GM23338 (cell line): ENCODE results near the gene BCAS3. TPM values are rescaled to one million over a fixed set of nuclear protein-coding genes. Genes with fewer than 3 reads are reported as not detected.
A peak's percentile ranks its signal among the peaks of the same experiment; 100 is the strongest.

ENCODE experiments used
- ATAC-seq: fragments of 200-7000 bp; cut with Tn5 transposase; 3 replicates; pipeline ENCODE4 v1.9.1; 2020
- DNase-seq: peaks from one replicate; pipeline ENCODE4 v3.0.0-alpha.2; 2015; ENCODE audit warnings: low spot score
- H2AFZ ChIP-seq: fragments of 200-600 bp; sonication (generic); 2 replicates; pipeline ENCODE4 v1.8.0; 2016; ENCODE audit warnings: antibody characterized with exemption, mild to moderate bottlenecking, moderate library complexity
- H3F3A ChIP-seq: fragments of 200-600 bp; sonication (generic); replicated peaks from 2 replicates; pipeline ENCODE4 v1.8.0; 2017; ENCODE audit warnings: antibody characterized with exemption, mixed run types, low read depth
- H3K27ac ChIP-seq: fragments of 200-600 bp; sonication (generic); 2 replicates; pipeline ENCODE4 v1.6.1; 2016; ENCODE audit warnings: low read depth
- H3K27me3 ChIP-seq: fragments of 200-600 bp; sonication (generic); 2 replicates; pipeline ENCODE4 v1.8.0; 2016; ENCODE audit warnings: mild to moderate bottlenecking, mixed run types, moderate library complexity; ENCODE audit not compliant: insufficient read depth
- H3K36me3 ChIP-seq: fragments of 200-600 bp; sonication (generic); 2 replicates; pipeline ENCODE4 v1.8.0; 2016; ENCODE audit warnings: mild to moderate bottlenecking; ENCODE audit not compliant: insufficient read depth
- H3K4me1 ChIP-seq: fragments of 200-600 bp; sonication (generic); 2 replicates; pipeline ENCODE4 v1.8.0; 2016; ENCODE audit warnings: mild to moderate bottlenecking, moderate library complexity; ENCODE audit not compliant: insufficient read depth
- H3K4me2 ChIP-seq: fragments of 200-600 bp; sonication (generic); 2 replicates; pipeline ENCODE4 v1.7.1; 2017; ENCODE audit warnings: mixed run types
- H3K4me3 ChIP-seq: fragments of 200-600 bp; sonication (generic); 2 replicates; pipeline ENCODE4 v1.6.1; 2016; ENCODE audit warnings: mixed run types
- H3K79me2 ChIP-seq: fragments of 200-600 bp; sonication (generic); replicated peaks from 2 replicates; pipeline ENCODE4 v1.8.0; 2017; ENCODE audit warnings: mild to moderate bottlenecking; ENCODE audit not compliant: insufficient read depth
- H3K9me2 ChIP-seq: fragments of 200-600 bp; sonication (generic); 2 replicates; pipeline ENCODE4 v1.8.0; 2017; ENCODE audit not compliant: insufficient read depth
- H4K20me1 ChIP-seq: fragments of 200-600 bp; sonication (generic); replicated peaks from 2 replicates; pipeline ENCODE4 v1.8.0; 2017; ENCODE audit warnings: mild to moderate bottlenecking; ENCODE audit not compliant: insufficient read depth
- H3K27ac Mint-ChIP-seq: 2 replicates; pipeline ENCODE4 v1.8.0; 2020; ENCODE audit warnings: inconsistent platforms, mild to moderate bottlenecking, moderate library complexity, mixed read lengths
- H3K27me3 Mint-ChIP-seq: 3 replicates; pipeline ENCODE4 v1.8.0; 2022; ENCODE audit warnings: low read depth, mild to moderate bottlenecking, moderate library complexity, mixed read lengths, inconsistent platforms; ENCODE audit not compliant: insufficient read depth, poor library complexity
- H3K36me3 Mint-ChIP-seq: 3 replicates; pipeline ENCODE4 v1.8.0; 2021; ENCODE audit warnings: low read depth, mild to moderate bottlenecking, inconsistent platforms, moderate library complexity, mixed read lengths
- H3K4me1 Mint-ChIP-seq: 3 replicates; pipeline ENCODE4 v1.8.0; 2020; ENCODE audit warnings: mild to moderate bottlenecking, inconsistent platforms, mixed read lengths
- H3K4me3 Mint-ChIP-seq: 3 replicates; pipeline ENCODE4 v1.8.0; 2021; ENCODE audit warnings: moderate library complexity, mild to moderate bottlenecking, inconsistent platforms, mixed read lengths
- H3K9me3 Mint-ChIP-seq: 3 replicates; pipeline ENCODE4 v1.8.0; 2020; ENCODE audit warnings: moderate library complexity, mild to moderate bottlenecking, inconsistent platforms, mixed read lengths
- CREB1 ChIP-seq: fragments of 250-450 bp; sonication (Bioruptor Pico); IDR thresholded peaks from 2 replicates; pipeline ENCODE4 v1.5.0; 2020; ENCODE audit warnings: low read depth, mild to moderate bottlenecking, moderate library complexity
- EZH2 ChIP-seq: fragments of 200-600 bp; sonication (generic); IDR thresholded peaks from one replicate; pipeline ENCODE4 v1.8.0; 2017; ENCODE audit warnings: antibody characterized with exemption, mild to moderate bottlenecking, low read depth; ENCODE audit not compliant: unreplicated experiment
- EZH2phosphoT487 ChIP-seq: fragments of 200-600 bp; sonication (generic); IDR thresholded peaks from one replicate; pipeline ENCODE4 v1.8.1; 2018; ENCODE audit warnings: antibody characterized with exemption; ENCODE audit not compliant: unreplicated experiment
- JUNB ChIP-seq: IDR thresholded peaks from one replicate; pipeline ENCODE4 v1.6.1; 2016; ENCODE audit warnings: antibody characterized with exemption; ENCODE audit not compliant: unreplicated experiment
- POLR2AphosphoS5 ChIP-seq: IDR thresholded peaks from 2 replicates; pipeline ENCODE4 v1.6.1; 2016; ENCODE audit warnings: antibody characterized with exemption, low read depth
- STAT1 ChIP-seq: IDR thresholded peaks from one replicate; pipeline ENCODE4 v1.6.1; 2016; ENCODE audit warnings: antibody characterized with exemption; ENCODE audit not compliant: unreplicated experiment
- ZNF114 ChIP-seq: fragments of 250-450 bp; sonication (Bioruptor Pico); IDR thresholded peaks from 2 replicates; pipeline ENCODE4 v1.5.0; 2020; ENCODE audit warnings: mild to moderate bottlenecking, moderate library complexity
- polyA plus RNA-seq: library from polyadenylated mRNA; unstranded; fragments of >200 nt; fragmentation: Nextera tagmentation; extraction: Ambion mirVana; gene quantifications from 2 replicates; pipeline ENCODE4 v1.2.1, GENCODE V29; 2016
- total RNA-seq: library from RNA; depleted of rRNA; stranded (reverse); fragments of >200 nt; shearing (Covaris generic); gene quantifications from 2 replicates; pipeline ENCODE4 v1.2.3, GENCODE V29; 2014
- TF ChIP-seq, protein P1 (sequence below): IDR thresholded peaks from 2 replicates; pipeline ENCODE4 v1.6.1; 2016; ENCODE audit warnings: antibody characterized with exemption
- TF ChIP-seq, protein P2 (sequence below), 2 experiments: fragments of 200-600 bp in 1 of 2; sonication (generic) in 1 of 2; conservative IDR thresholded peaks; 2 replicates each; pipeline versions ENCODE4 v1.5.1 to v1.6.1; 2016 to 2017; ENCODE audit warnings: antibody characterized with exemption in 2 of 2, low read depth in 2 of 2, mild to moderate bottlenecking in 2 of 2, moderate library complexity in 1 of 2
- TF ChIP-seq, protein P3 (sequence below): IDR thresholded peaks from one replicate; pipeline ENCODE4 v1.6.1; 2018; ENCODE audit warnings: antibody characterized with exemption; ENCODE audit not compliant: unreplicated experiment

The BCAS3 gene
- total and polyA plus RNA-seq, 2 experiments from 2014 or later, result 8.2 to 28.0 TPM

DNA sequence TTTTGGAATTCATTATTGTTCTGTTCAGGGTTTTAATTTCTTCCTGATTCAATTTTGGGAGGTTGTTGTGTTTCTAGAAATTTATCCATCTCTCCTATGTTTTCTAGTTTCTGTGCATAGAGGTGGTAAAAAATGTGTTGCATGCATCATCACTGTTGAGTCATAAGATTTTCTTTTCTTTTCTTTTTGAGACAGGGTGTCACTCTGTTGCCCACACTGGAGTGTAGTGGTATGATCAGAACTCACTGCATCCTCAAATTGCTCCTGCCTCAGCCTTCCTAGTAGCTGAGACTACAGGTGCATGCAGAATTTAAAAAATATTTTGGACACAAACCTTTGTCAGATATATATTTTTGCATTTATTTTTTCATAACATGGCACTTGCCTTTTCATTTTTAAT lies 184.8 kb downstream of the BCAS3 start:
- Mint-ChIP-seq H3K9me3 (no peaks in the 10 kb centered on the region), H3K4me3 (no peak overlapping the region), H3K27ac (no peak overlapping the region), H3K36me3 (no peaks in the 10 kb centered on the region), H3K27me3 (peaks cover 3% of the 10 kb centered on the region), H3K4me1 (no peaks in the 10 kb centered on the region)
- H3K4me3 ChIP-seq, result no peak overlapping the region
- no peaks in the 10 kb centered on the region for H4K20me1 ChIP-seq
- DNase-seq, result no peak
- H3K4me2 ChIP-seq, result no peak overlapping the region
- no peaks in the 10 kb centered on the region for H3K79me2 ChIP-seq
- H3F3A ChIP-seq, result no peaks in the 10 kb centered on the region
- H3K27ac ChIP-seq, result no peak overlapping the region
- H3K4me1 ChIP-seq, result no peaks in the 10 kb centered on the region
- TF ChIP-seq, protein P1, sequence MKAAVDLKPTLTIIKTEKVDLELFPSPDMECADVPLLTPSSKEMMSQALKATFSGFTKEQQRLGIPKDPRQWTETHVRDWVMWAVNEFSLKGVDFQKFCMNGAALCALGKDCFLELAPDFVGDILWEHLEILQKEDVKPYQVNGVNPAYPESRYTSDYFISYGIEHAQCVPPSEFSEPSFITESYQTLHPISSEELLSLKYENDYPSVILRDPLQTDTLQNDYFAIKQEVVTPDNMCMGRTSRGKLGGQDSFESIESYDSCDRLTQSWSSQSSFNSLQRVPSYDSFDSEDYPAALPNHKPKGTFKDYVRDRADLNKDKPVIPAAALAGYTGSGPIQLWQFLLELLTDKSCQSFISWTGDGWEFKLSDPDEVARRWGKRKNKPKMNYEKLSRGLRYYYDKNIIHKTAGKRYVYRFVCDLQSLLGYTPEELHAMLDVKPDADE, result no peak
- TF ChIP-seq CREB1 (CRISPR knock-in tag) (no peak), EZH2 (no peak), STAT1 (no peak), EZH2phosphoT487 (no peak), POLR2AphosphoS5 (no peak), ZNF114 (CRISPR knock-in tag) (no peak)
- TF ChIP-seq, protein P2, sequence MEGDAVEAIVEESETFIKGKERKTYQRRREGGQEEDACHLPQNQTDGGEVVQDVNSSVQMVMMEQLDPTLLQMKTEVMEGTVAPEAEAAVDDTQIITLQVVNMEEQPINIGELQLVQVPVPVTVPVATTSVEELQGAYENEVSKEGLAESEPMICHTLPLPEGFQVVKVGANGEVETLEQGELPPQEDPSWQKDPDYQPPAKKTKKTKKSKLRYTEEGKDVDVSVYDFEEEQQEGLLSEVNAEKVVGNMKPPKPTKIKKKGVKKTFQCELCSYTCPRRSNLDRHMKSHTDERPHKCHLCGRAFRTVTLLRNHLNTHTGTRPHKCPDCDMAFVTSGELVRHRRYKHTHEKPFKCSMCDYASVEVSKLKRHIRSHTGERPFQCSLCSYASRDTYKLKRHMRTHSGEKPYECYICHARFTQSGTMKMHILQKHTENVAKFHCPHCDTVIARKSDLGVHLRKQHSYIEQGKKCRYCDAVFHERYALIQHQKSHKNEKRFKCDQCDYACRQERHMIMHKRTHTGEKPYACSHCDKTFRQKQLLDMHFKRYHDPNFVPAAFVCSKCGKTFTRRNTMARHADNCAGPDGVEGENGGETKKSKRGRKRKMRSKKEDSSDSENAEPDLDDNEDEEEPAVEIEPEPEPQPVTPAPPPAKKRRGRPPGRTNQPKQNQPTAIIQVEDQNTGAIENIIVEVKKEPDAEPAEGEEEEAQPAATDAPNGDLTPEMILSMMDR (conservative IDR thresholded peaks at IDR 0.05; ENCODE audit: low read depth in 2 of 2), result no peak
- no peak for ATAC-seq
- no peaks in the 10 kb centered on the region for H3K36me3 ChIP-seq
- H3K27me3 ChIP-seq, result no peaks in the 10 kb centered on the region
- H2AFZ ChIP-seq, result no peak overlapping the region
- H3K9me2 ChIP-seq, result no peaks in the 10 kb centered on the region

DNA sequence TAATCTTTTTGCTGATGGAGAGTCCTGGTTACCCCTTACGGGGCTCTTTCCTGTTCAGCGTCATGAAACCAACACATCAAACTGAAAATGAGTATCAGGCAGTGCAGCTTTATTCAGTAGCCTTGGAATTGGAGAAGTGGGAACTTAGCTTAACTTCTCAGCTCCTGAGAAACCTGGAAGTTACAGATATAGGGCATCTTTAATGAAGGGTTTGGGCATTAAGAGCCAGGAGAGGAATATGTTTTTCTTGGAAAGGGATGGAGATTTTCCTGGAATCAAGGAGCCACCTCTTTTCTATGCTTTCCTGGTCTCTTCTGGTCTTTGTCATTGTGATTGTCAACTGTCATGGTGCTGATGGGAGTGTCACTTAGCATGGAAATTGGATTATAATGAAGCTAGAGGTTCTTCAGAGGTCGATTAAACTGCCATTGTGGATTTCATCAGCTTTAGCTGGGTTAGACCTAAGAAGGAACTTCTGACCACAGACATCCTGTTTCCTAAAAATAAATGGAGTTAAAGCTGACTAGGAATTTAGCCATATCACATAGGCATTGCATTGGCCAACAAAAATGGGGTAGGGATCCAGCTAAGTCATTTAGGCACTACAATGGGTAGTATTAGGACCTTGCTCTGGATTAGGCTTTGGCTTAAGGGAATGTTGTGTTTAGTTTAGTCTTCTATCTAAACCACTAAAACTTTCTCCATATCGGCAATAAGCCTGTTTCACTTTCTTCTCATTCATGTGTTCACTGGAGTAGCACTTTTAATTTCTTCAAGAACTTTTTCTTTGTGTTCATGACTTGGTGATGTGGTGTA lies 186.4 kb downstream of the BCAS3 start:
- Mint-ChIP-seq H3K4me1 (no peaks in the 10 kb centered on the region), H3K27me3 (peaks cover 3% of the 10 kb centered on the region), H3K9me3 (no peaks in the 10 kb centered on the region), H3K27ac (peak overlapping the region; percentile 14; the same call in 1 of the 2 replicates), H3K4me3 (no peak overlapping the region), H3K36me3 (no peaks in the 10 kb centered on the region)
- Histone ChIP-seq H3K4me2 (no peak overlapping the region), H4K20me1 (no peaks in the 10 kb centered on the region), H3F3A (no peaks in the 10 kb centered on the region), H3K27me3 (no peaks in the 10 kb centered on the region), H3K4me1 (no peaks in the 10 kb centered on the region), H3K36me3 (no peaks in the 10 kb centered on the region), H3K27ac (no peak overlapping the region), H3K4me3 (no peak overlapping the region), H2AFZ (no peak overlapping the region), H3K9me2 (no peaks in the 10 kb centered on the region), H3K79me2 (no peaks in the 10 kb centered on the region)
- DNase-seq (no peak), ATAC-seq (no peak)
- TF ChIP-seq, protein P3, sequence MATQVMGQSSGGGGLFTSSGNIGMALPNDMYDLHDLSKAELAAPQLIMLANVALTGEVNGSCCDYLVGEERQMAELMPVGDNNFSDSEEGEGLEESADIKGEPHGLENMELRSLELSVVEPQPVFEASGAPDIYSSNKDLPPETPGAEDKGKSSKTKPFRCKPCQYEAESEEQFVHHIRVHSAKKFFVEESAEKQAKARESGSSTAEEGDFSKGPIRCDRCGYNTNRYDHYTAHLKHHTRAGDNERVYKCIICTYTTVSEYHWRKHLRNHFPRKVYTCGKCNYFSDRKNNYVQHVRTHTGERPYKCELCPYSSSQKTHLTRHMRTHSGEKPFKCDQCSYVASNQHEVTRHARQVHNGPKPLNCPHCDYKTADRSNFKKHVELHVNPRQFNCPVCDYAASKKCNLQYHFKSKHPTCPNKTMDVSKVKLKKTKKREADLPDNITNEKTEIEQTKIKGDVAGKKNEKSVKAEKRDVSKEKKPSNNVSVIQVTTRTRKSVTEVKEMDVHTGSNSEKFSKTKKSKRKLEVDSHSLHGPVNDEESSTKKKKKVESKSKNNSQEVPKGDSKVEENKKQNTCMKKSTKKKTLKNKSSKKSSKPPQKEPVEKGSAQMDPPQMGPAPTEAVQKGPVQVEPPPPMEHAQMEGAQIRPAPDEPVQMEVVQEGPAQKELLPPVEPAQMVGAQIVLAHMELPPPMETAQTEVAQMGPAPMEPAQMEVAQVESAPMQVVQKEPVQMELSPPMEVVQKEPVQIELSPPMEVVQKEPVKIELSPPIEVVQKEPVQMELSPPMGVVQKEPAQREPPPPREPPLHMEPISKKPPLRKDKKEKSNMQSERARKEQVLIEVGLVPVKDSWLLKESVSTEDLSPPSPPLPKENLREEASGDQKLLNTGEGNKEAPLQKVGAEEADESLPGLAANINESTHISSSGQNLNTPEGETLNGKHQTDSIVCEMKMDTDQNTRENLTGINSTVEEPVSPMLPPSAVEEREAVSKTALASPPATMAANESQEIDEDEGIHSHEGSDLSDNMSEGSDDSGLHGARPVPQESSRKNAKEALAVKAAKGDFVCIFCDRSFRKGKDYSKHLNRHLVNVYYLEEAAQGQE, result no peak
- no peak for TF ChIP-seq EZH2phosphoT487
- no peak for TF ChIP-seq CREB1 (CRISPR knock-in tag)
- no peak for TF ChIP-seq STAT1
- TF ChIP-seq, protein P1, result no peak
- no peak for TF ChIP-seq JUNB
